ENCODE measurements around the gene PLBD2.

GRCh38 chr12:113317122-113317521 lies 41.3 kb upstream of the PLBD2 start:
- no peak for TF ChIP-seq CTCF (IDR thresholded peaks at IDR 0.05; ENCODE audit: insufficient read depth, low read depth, low read length)
- TF ChIP-seq EZH2 (IDR thresholded peaks at IDR 0.05; ENCODE audit: insufficient read depth, low read length): no peak

Measured in astrocyte (in vitro differentiated cells and primary cell).